H1 (cell line): ENCODE data around the gene RGS11. TPM values are rescaled to one million over a fixed set of nuclear protein-coding genes. Genes with fewer than 3 reads are reported as not detected.

Experiments
- CBX5 ChIP-seq: fragments of 300-800, 300-1000 bp; sonication (generic); IDR thresholded peaks from 2 replicates; pipeline ENCODE4 v1.7.1; 2016; ENCODE audit warnings: antibody characterized with exemption, low read length, low read depth
- CHD7 ChIP-seq: fragments of 300-600 bp; sonication (generic); IDR thresholded peaks from 2 replicates; pipeline ENCODE4 v1.7.1; 2012; ENCODE audit warnings: low read length, moderate library complexity, mild to moderate bottlenecking, inconsistent platforms; ENCODE audit not compliant: insufficient replicate concordance
- SIX5 ChIP-seq: IDR thresholded peaks from 2 replicates; pipeline ENCODE4 v1.6.1; 2011; ENCODE audit warnings: mild to moderate bottlenecking, low read depth, low read length
- TBP ChIP-seq: IDR thresholded peaks from 2 replicates; pipeline ENCODE4 v1.6.1; 2011; ENCODE audit warnings: low read depth, low read length, improper control_type of control experiment
- polyA plus RNA-seq, 7 experiments: library from polyadenylated mRNA; depleted of rRNA in 3 of 7; stranded (reverse) in 5 of 7; unstranded in 2 of 7; fragments of >200 nt in 5 of 7; fragments of 200-250 nt in 2 of 7; gene quantifications; 1 replicate in 5 of 7; 2 replicates in 1 of 7; 4 replicates in 1 of 7; pipeline versions ENCODE4 v1.2.1 to v1.2.3, GENCODE V29; 2011 to 2013; ENCODE audit warnings: missing spikeins in 2 of 7, mixed read lengths in 2 of 7
- total RNA-seq: library from RNA; stranded (reverse); fragmentation: NEBNext Ultra II Directional; extraction: Animal tissue kit (Norgen Biotek cat#: 25700); gene quantifications from 2 replicates; pipeline ENCODE4 v1.2.1, GENCODE V29; 2021

RGS11 gene
- total and polyA plus RNA-seq, 2 of the 8 experiments (the other 6 are each of a cell fraction or from before 2014, with no cell fraction given): 0.84 to 1.2 TPM

- no peak for TF ChIP-seq CHD7
- no peak for TF ChIP-seq CBX5
- no peak for TF ChIP-seq TBP
- no peak for TF ChIP-seq SIX5
- TF ChIP-seq, all 59 proteins: peak for 0
Observed at GRCh38 chr16:297832-298231, 22.1 kb upstream of the RGS11 start (continued).
